Skin epidermis (tissue), 12 donors: Measurements from ENCODE around the gene PARD3.

ENCODE experiments used
- H3K27ac ChIP-seq, 21 experiments: fragments of 200-600 bp; sonication (generic) in 11 of 21; one replicate each; pipeline ENCODE4 v1.5.0; 2020; ENCODE audit warnings: mild to moderate bottlenecking in 3 of 21, inconsistent platforms in 2 of 21, moderate library complexity in 2 of 21
- H3K4me3 ChIP-seq, 7 experiments: fragments of 200-600 bp; sonication (generic) in 2 of 7; one replicate each; pipeline ENCODE4 v1.5.0; 2020; ENCODE audit warnings: inconsistent platforms in 2 of 7, mild to moderate bottlenecking in 2 of 7, moderate library complexity in 1 of 7

Gene PARD3

DNA sequence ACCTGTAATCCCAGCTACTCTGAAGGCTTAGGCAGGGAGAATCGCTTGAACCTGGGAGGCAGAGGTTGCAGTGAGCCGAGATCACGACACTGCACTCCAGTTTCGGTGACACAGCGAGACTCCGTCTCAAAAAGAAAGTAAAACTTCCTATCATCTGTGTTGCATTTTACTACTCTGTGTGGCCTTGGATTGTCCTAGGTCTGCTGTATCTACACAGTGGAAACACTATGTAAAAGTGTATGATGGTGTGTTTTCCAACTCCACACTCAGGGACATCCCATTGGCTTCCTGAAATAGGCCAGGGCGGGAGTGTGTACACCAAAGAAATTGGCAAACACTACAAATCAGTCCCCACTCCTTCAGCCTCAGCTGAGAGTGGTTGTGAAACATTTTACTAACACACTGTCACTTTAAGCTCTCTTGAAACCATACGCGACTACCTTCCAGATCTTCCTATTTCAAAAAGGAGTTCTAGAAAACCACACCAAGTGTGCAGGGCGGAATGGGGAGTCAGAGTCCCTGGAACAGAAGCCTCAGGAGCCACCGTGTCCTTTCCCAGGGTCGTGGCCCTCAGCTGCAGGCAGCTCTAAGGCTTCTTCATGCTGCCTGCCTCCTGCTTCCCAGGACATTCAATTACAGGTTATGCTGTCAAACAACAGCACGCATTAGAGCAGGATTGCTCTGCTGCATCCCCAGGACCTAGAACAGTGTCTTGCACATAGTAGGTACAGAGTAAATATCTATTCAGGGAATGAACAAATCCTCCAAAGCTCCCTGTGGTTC, 275.4 kb downstream of the PARD3 start:
- peak overlapping the region in 2 of 7 experiments; percentile 4 to 7 for H3K4me3 ChIP-seq
- peak overlapping the region in 15 of 21 experiments; percentile 3 to 68 (median 31) for H3K27ac ChIP-seq

- Histone ChIP-seq H3K4me3 (no peak overlapping the region), H3K27ac (no peak overlapping the region)
These were observed 276.7 kb downstream of the PARD3 start for GRCh38 chr10:34538281-34538829.

GRCh38 chr10:34537629-34538231, 277.4 kb downstream of the PARD3 start:
- no peak overlapping the region for H3K4me3 ChIP-seq
- peak overlapping the region in 1 of 21 experiments; percentile 35 for H3K27ac ChIP-seq

DNA sequence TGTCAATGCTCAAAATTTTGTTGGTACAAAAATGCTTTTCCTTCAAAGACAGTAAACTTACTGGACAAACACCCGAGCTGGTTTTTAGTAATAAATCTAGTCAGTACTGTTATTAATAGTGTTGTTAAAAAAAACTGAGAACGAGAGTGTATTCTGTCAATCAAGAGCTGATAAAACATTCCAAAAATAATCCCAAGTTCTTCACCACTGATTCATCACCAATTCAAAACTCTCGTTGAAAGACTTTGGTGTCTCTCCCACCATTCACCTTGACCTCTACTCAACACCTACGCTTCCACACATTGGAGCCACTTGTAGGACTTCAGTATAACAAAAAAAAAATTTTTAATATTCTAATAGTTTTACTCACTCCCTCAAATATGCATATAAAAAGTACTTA, 279.2 kb downstream of the PARD3 start:
- no peak overlapping the region for H3K4me3 ChIP-seq
- H3K27ac ChIP-seq = no peak overlapping the region

DNA sequence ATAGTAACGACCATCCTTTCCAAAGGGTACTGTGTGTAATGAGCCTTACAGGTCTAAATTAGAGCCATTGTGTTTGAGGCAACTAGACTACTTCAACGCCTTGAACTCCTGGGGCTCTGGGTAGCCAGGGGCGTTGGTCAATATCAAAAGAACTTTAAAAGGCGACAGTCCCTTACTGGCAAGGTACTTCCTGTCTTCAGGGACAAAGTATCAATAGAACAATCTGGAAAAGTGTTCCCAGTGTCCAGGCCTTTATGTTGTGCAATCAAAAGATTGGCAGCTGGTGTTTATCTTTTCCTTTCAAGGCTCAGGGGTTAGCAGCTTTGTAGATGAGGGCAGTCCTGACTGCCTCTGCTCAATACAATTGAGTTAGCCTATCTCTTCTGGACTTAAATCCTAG, 284.3 kb downstream of the PARD3 start:
- Histone ChIP-seq H3K4me3 (no peak overlapping the region), H3K27ac (no peak overlapping the region)

- Histone ChIP-seq H3K4me3 (no peak overlapping the region), H3K27ac (peak overlapping the region in 1 of 21 experiments; percentile 16)
These were observed 286.8 kb downstream of the PARD3 start for GRCh38 chr10:34528320-34528719.

DNA sequence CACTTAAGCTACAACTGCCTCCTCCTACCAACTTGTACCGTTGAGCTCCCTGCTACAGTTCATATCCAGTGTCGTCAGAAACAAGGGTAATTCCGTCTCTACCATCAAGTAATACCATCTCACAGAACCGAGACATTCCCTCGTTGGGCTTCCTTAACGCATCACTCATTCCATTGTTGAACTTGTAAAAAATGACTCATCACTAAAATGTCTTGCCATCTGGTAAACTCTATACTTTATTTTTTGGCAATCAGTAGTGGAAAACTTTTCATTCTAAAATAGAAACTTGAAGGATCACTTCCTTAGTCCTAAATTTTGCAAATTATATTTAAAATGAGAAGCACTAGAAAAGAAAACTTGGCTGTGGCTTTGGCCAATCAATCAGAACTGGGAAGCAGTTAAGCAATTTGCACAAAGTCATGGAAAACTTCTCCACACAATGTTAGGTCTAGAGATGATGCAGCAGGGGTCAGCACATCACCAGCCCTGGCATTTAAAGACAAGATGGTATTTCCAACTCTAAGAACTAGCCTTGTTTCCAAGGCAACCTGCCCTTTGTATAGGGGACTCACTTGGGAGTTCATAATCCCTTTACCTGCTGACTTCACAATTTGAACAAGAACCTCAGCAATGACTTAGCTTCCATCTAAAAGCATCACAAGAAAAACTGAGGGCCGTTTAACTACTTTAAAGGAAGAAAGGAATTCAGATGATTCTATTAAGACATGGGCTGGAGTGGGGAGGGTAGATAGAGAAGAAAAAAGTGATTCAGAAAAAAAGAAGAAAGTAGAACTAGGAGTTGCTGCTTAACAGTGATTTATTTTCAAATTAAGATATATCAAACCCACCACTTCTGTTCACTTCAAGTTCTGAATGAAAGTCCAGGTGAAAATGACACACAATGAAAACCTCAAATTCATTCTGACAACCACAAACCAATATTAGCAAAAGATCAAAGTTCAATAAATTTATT, 288.1 kb downstream of the PARD3 start:
- no peak overlapping the region for H3K4me3 ChIP-seq
- peak overlapping the region in 13 of 21 experiments; percentile 11 to 79 (median 50) for H3K27ac ChIP-seq

DNA sequence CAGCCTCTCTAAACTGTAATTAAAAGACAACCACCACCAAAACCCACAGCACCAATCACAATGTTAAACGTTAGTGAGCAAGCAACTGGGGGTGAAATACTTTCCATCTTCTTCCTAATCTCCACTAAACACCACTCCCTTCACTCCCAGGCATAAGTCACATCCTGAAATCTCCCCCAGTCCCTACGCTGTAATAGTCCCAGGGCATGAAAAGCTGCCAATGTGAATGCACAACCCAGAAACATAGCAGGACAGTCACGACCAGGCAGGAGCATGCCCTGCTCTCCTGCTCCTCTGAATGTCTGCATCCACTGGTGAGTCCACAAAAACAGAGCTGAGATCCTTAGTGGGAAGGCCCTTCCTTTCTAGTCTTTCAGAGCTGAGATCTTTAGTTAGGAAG, 288.9 kb downstream of the PARD3 start:
- Histone ChIP-seq H3K4me3 (no peak overlapping the region), H3K27ac (peak overlapping the region in 11 of 21 experiments; percentile 25 to 79 (median 52))

DNA sequence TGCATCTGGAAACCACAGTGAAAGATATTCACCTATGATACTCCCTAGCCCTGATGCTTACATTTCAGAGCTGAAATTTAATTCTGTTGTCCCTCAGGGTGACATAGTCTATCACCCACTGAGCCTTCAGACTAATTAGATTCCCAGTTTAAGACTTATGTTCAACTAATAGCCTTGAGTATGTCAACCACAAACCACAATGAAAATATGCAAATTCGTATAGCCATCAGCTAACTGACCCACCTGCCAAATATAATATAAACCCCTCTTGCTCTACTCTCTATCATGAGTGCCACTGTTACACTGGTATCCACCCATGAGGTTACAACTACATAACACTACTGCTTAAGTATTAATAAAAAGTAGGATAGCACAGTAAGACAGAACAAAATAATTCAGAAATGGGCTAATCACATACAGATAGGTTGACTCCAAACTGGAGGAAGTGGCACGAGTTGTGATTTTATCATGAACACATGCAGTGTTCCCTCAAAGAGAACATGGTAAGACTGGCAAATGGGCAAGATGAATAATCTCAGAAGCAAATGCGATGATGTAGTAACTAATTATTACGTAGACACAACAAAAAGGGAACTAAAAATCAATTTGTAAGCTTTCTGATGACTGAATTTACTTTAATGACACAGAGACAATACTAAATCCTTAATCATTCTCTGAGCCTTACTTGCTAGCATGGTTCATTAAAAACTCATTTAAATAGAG, 290.6 kb downstream of the PARD3 start:
- no peak overlapping the region for H3K27ac ChIP-seq
- no peak overlapping the region for H3K4me3 ChIP-seq

DNA sequence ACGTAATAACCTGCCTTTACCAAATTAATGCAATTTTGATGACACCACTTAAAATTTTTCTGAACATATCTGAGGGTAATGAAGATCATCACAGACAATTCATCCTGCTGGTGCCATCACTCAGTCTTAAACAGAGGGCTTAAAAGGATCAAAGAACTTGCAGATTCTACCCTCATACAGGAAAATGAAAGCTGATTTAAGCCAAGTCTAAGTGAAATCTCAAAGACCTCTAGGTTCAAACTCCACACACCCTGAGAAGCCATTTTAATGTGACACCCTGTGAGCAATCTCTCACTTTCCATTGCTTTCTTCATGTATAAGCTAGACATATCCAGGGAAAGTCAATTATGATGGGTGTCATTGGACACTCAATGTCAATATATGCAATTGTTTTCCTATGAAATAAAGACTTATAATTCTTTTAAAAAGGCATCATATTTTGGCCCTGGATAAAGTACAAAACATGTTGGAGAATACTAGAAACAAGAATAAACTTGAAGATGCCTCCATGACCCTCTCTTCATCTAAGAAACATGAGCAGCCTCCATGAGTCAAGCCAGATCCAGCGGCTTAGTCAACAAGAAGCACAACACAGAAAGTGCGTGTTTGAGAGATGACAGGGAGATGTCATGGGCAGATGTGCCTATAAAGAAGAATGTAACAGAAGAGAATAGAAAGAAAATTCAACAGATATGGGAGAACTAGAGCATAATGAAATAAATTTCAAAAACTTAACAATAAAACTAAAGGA, 291.9 kb downstream of the PARD3 start:
- H3K4me3 ChIP-seq = no peak overlapping the region

DNA sequence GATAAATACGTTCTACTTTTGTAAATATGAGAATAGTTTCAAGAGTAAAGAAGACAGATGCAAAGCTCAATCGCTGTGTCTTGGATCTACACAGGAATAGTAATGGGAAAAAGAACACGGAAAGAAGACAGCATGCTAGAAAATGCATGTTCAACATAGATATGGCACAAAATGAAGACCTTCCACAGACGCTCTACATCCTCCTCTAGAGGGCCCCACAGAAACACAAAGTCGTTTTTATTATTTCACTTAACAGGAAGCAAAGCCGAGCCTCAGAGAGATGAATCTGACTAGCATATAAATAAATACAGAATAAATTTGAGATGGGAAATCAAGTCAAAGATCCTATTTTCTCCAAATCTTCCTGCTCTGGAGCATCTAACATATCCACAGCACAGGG, 292.6 kb downstream of the PARD3 start:
- Histone ChIP-seq H3K4me3 (no peak overlapping the region), H3K27ac (no peak overlapping the region)

More for the DNA sequence above, 291.9 kb downstream of the PARD3 start:
- H3K27ac ChIP-seq = no peak overlapping the region

- Histone ChIP-seq H3K27ac (peak overlapping the region in 3 of 21 experiments; percentile 19 to 78 (median 22)), H3K4me3 (no peak overlapping the region)
These were observed 294.6 kb downstream of the PARD3 start for GRCh38 chr10:34520510-34520909.

GRCh38 chr10:34520084-34520483, 295.0 kb downstream of the PARD3 start:
- Histone ChIP-seq H3K4me3 (no peak overlapping the region), H3K27ac (peak overlapping the region in 12 of 21 experiments; percentile 19 to 78 (median 68))

DNA sequence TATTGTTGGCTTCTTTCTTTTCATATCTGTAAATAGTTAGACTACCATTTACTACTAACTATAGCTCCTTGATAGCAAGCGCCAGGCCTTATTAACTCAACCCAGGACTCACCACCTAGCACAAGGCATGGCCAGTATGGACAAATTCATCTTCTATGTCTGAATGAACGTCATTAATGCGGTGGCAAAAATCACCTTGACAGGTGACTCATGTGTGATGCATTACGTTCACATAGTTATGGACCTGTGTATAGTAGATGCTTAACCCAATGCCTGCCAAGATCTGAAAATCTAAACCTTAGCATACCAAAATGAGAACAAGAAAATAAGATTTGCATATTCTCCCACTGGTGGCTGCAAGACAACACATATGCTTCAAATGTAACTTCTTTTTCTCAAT, 300.8 kb downstream of the PARD3 start:
- Histone ChIP-seq H3K27ac (no peak overlapping the region), H3K4me3 (no peak overlapping the region)

DNA sequence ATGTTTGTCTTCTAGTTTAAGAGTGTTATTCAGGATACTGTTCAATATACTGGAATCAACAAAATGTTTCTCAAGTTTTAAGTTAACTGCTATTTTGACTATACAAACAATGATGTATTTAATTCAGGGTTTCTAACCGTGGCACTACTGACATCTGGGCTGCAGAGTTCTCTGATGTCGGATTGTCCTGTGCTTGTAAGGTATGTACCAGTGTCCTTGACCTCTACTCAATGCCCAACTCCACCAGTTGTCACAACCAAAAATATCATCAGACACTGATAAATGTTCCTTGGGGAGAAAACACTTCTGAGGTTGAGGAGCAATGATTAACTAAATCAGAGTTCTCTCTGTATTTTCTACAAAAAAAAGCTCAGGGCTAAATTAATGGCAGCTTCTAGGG, 301.5 kb downstream of the PARD3 start:
- H3K27ac ChIP-seq = no peak overlapping the region
- H3K4me3 ChIP-seq = no peak overlapping the region

DNA sequence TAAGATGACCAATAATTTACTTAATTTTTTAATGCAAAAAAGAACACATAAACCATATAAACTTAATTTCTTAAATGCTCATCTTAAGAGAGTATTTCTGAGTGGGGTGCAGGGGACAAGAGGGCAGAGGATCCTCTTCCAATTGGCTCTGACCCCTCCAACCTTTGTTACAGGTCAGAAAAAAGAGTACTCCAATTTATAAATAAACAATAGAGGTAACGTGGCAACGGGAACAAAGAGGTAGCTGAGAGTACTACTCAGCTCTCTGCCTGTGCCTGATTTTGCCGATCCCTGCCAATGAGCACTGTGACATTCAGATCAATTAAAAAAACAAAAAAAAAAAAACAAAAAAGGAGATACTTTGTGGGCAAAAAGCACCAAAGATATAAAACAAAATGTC, 307.9 kb downstream of the PARD3 start:
- Histone ChIP-seq H3K4me3 (no peak overlapping the region), H3K27ac (no peak overlapping the region)

DNA sequence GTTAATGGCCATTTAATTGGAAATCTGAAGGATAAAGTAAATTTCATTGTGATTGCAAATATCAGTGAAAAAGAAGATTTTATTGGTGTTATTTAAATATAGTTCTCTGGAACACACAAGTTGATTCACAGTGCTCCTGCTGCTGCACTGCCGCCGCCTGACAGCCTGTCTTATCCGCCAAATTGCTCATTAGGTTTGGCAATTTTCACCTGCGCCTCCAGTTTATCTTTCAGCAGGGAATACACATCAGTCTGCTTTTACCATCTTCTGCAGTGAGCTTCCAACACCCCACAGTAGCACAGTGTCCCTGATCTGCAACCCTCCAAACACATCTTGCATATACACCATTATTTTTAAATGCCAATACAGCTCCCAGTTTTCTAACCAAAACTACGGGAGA, 308.3 kb downstream of the PARD3 start:
- Histone ChIP-seq H3K4me3 (no peak overlapping the region), H3K27ac (no peak overlapping the region)

- no peak overlapping the region for H3K4me3 ChIP-seq
- no peak overlapping the region for H3K27ac ChIP-seq
These were observed 309.8 kb downstream of the PARD3 start for GRCh38 chr10:34505338-34505737.

DNA sequence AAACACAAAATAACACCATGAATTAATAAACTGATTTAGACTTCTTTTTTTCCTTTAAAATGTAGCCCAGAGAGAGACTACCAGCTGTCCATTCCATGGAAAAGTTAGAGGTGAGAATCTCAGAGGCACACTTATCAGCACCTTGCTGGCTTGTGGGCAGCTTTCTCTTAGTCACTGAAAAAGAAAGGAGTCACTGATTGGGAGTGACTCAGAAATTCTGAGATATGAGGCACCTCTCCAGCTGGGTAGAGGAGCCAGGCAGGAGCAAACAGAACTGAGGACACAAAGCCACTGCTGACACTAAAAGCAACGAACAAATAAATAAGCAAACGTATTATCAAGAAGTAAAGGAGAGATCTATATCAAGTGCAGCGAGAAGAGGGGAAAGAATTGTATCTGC, 310.6 kb downstream of the PARD3 start:
- Histone ChIP-seq H3K4me3 (no peak overlapping the region), H3K27ac (peak overlapping the region in 1 of 21 experiments; percentile 4)
